SK-N-SH (cell line): ENCODE results near the gene POLR2C. TPM values are rescaled to one million over a fixed set of nuclear protein-coding genes. Genes with fewer than 3 reads are reported as not detected.

ENCODE experiments used
- CTCF ChIA-PET: fragments of 300-600, 350-600 bp; formaldehyde crosslinking; extraction: SDS; loops from one replicate; lab custom pipeline; 2021; lab: Yijun Ruan, JAX
- POLR2A ChIA-PET: fragments of 350-600 bp; sonication (Branson Sonifier 250); formaldehyde crosslinking; extraction: SDS; loops from one replicate; lab custom pipeline; 2020; ENCODE audit warnings: antibody characterized with exemption, inconsistent platforms; lab: Yijun Ruan, JAX
- DNase-seq: peaks from one replicate; pipeline ENCODE4 v3.0.0; 2012
- H2AFZ ChIP-seq: fragments of 200-600 bp; sonication (generic); 2 replicates; pipeline ENCODE4 v1.8.1; 2016; ENCODE audit warnings: antibody characterized with exemption, mild to moderate bottlenecking, low read depth
- H3F3A ChIP-seq: fragments of 200-600 bp; sonication (generic); replicated peaks from 2 replicates; pipeline ENCODE3; 2016; ENCODE audit warnings: antibody characterized with exemption, mild to moderate bottlenecking; ENCODE audit not compliant: insufficient read depth
- H3K27ac ChIP-seq, 2 experiments: fragments of 200-500 bp in 1 of 2; fragments of 200-600 bp in 1 of 2; sonication (Bioruptor generic) in 1 of 2; sonication (generic), shearing (Covaris generic) in 1 of 2; 2 replicates each; pipeline versions ENCODE4 v1.5.1 to v1.6.1; 2014 to 2016; ENCODE audit warnings: low read depth in 2 of 2, inconsistent platforms in 1 of 2, low read length in 1 of 2, mild to moderate bottlenecking in 1 of 2, mixed read lengths in 1 of 2
- H3K27me3 ChIP-seq: fragments of 200-600 bp; sonication (generic), shearing (Covaris generic); 2 replicates; pipeline ENCODE4 v1.6.1; 2016; ENCODE audit warnings: mixed run types; ENCODE audit not compliant: insufficient read depth
- H3K36me3 ChIP-seq, 2 experiments: fragments of 200-500 bp in 1 of 2; fragments of 200-600 bp in 1 of 2; sonication (Bioruptor generic) in 1 of 2; sonication (generic) in 1 of 2; replicated peaks in 1 of 2; 2 replicates each; pipeline versions ENCODE3 to v1.5.1; 2014 to 2016; ENCODE audit warnings: low read length in 1 of 2, mild to moderate bottlenecking in 1 of 2; ENCODE audit not compliant: insufficient read depth in 2 of 2, control insufficient read depth in 1 of 2
- H3K4me1 ChIP-seq, 2 experiments: fragments of 200-500 bp in 1 of 2; fragments of 200-600 bp in 1 of 2; sonication (Bioruptor generic) in 1 of 2; sonication (generic), shearing (Covaris generic) in 1 of 2; 2 replicates each; pipeline versions ENCODE4 v1.5.1 to v1.6.1; 2014 to 2016; ENCODE audit warnings: low read depth in 1 of 2, low read length in 1 of 2, mixed run types in 1 of 2; ENCODE audit not compliant: insufficient read depth in 2 of 2, control insufficient read depth in 1 of 2
- H3K4me2 ChIP-seq: fragments of 200-600 bp; sonication (generic), shearing (Covaris generic); 2 replicates; pipeline ENCODE4 v1.6.1; 2017; ENCODE audit warnings: mixed run types
- H3K4me3 ChIP-seq, 2 experiments: fragments of 200-500 bp in 1 of 2; fragments of 200-600 bp in 1 of 2; sonication (Bioruptor generic) in 1 of 2; sonication (generic), shearing (Covaris generic) in 1 of 2; 2 replicates each; pipeline versions ENCODE4 v1.5.1 to v1.8.1; 2014 to 2016; ENCODE audit warnings: low read depth in 2 of 2, inconsistent platforms in 1 of 2, low read length in 1 of 2, mild to moderate bottlenecking in 1 of 2, mixed read lengths in 1 of 2, moderate library complexity in 1 of 2
- H3K79me2 ChIP-seq: fragments of 200-600 bp; sonication (generic); 2 replicates; pipeline ENCODE4 v1.8.1; 2017; ENCODE audit warnings: mild to moderate bottlenecking; ENCODE audit not compliant: insufficient read depth
- H3K9ac ChIP-seq: fragments of 200-600 bp; sonication (generic); 2 replicates; pipeline ENCODE4 v1.6.1; 2017; ENCODE audit warnings: mixed run types
- H3K9me2 ChIP-seq: fragments of 200-600 bp; sonication (generic); 2 replicates; pipeline ENCODE4 v1.6.1; 2017; ENCODE audit warnings: mixed run types
- H3K9me3 ChIP-seq: fragments of 200-600 bp; sonication (generic); 2 replicates; pipeline ENCODE4 v1.6.1; 2017; ENCODE audit warnings: mixed run types, mild to moderate bottlenecking, moderate library complexity
- H4K20me1 ChIP-seq: fragments of 200-600 bp; sonication (generic); 2 replicates; pipeline ENCODE4 v1.6.1; 2017; ENCODE audit warnings: mild to moderate bottlenecking, mixed run types; ENCODE audit not compliant: insufficient read depth
- CTCF ChIP-seq: fragments of 200-600 bp; sonication (generic); IDR thresholded peaks from 2 replicates; pipeline ENCODE4 v1.6.1; 2017; ENCODE audit warnings: antibody characterized with exemption, mild to moderate bottlenecking, moderate library complexity
- ELF1 ChIP-seq: IDR thresholded peaks from 2 replicates; pipeline ENCODE4 v1.4.0; 2012
- EZH2phosphoT487 ChIP-seq: fragments of 200-600 bp; sonication (generic); IDR thresholded peaks from 2 replicates; pipeline ENCODE4 v1.6.1; 2017; ENCODE audit warnings: low read depth, mixed run types, mild to moderate bottlenecking, antibody characterized with exemption, moderate library complexity, borderline replicate concordance
- FOXJ3 ChIP-seq: sonication (generic); formaldehyde crosslinking; IDR thresholded peaks from 2 replicates; pipeline ENCODE4 v1.5.1; 2020; ENCODE audit warnings: mild to moderate bottlenecking, missing genetic modification reagents
- JUND ChIP-seq: IDR thresholded peaks from 2 replicates; pipeline ENCODE4 v1.4.0; 2012
- MXI1 ChIP-seq: IDR thresholded peaks from 2 replicates; pipeline ENCODE4 v1.6.1; 2012; ENCODE audit warnings: mild to moderate bottlenecking, low read depth, low read length, improper control_type of control experiment
- RCOR1 ChIP-seq: fragments of 150-350 bp; IDR thresholded peaks from 2 replicates; pipeline ENCODE4 v1.6.1; 2017; ENCODE audit warnings: antibody characterized with exemption, low read length
- RXRA ChIP-seq: IDR thresholded peaks from 2 replicates; pipeline ENCODE4 v1.4.0; 2012; ENCODE audit warnings: low read depth, mild to moderate bottlenecking, borderline replicate concordance
- WGBS: methylation state at CpG from one replicate; pipeline ENCODE4 v1.1.6; 2017; ENCODE audit warnings: low lambda C conversion rate; 5-methylcytosine and 5-hydroxymethylcytosine counted together
- polyA plus RNA-seq, 3 experiments: library from polyadenylated mRNA; depleted of rRNA; stranded (reverse); fragments of >200 nt; gene quantifications; 2 replicates each; pipeline ENCODE4 v1.2.3, GENCODE V29; 2012
- TF ChIP-seq, protein P1 (sequence below): IDR thresholded peaks from 2 replicates; pipeline ENCODE4; 2012
- TF ChIP-seq, protein P2 (sequence below): fragments of 150-350 bp; IDR thresholded peaks from 2 replicates; pipeline ENCODE4 v1.6.1; 2016; ENCODE audit warnings: mild to moderate bottlenecking, low read depth, low read length

Gene POLR2C
- polyA plus RNA-seq, 1 of the 3 experiments (the other 2 are of a cell fraction) = 160 TPM

DNA sequence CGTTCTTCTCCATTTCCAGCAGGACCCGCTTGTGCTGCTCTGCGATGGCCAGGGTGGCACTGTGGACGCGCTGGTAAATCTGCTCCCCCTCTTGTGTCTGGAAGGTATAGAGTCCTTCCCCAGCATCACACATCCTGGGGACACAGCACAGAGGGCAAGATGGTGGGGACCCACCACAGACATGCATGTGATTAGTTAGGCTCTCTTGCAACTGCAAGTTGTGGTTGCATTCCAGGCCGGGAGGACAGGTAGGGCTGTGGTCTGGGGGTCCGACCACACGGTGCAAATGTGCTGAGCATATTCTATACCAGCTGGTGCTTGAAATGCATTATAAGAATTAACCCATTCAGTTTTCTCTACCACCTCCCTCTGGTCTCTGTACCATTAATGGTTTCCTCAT is 11.4 kb downstream of the POLR2C start:
- CTCF ChIA-PET = interaction anchor here (0.9 to 21.0 kb wide), 8 partner anchors 10 to 55 kb away, joined by 3 to 354 read pairs (median 6); partner anchors contain the start of genes CIAPIN1, COQ9 and POLR2C
- peak overlapping the region in 1 of 2 experiments; percentile 95; a peak in 2 of 4 replicates for H3K27ac ChIP-seq
- TF ChIP-seq CTCF = no peak
- no peak for TF ChIP-seq FOXJ3 (CRISPR knock-in tag)
- TF ChIP-seq MXI1 = no peak
- TF ChIP-seq, protein P1, sequence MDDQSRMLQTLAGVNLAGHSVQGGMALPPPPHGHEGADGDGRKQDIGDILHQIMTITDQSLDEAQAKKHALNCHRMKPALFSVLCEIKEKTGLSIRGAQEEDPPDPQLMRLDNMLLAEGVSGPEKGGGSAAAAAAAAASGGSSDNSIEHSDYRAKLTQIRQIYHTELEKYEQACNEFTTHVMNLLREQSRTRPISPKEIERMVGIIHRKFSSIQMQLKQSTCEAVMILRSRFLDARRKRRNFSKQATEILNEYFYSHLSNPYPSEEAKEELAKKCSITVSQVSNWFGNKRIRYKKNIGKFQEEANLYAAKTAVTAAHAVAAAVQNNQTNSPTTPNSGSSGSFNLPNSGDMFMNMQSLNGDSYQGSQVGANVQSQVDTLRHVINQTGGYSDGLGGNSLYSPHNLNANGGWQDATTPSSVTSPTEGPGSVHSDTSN = no peak
- TF ChIP-seq ELF1 = no peak
- no peak for TF ChIP-seq RXRA
- TF ChIP-seq EZH2phosphoT487 = no peak
- TF ChIP-seq, protein P2, sequence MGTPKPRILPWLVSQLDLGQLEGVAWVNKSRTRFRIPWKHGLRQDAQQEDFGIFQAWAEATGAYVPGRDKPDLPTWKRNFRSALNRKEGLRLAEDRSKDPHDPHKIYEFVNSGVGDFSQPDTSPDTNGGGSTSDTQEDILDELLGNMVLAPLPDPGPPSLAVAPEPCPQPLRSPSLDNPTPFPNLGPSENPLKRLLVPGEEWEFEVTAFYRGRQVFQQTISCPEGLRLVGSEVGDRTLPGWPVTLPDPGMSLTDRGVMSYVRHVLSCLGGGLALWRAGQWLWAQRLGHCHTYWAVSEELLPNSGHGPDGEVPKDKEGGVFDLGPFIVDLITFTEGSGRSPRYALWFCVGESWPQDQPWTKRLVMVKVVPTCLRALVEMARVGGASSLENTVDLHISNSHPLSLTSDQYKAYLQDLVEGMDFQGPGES = no peak
- TF ChIP-seq JUND = no peak
- no peak for TF ChIP-seq RCOR1
- TF ChIP-seq, all 33 proteins: peak for 0
- Histone ChIP-seq H2AFZ (no peak overlapping the region), H3K4me2 (no peak overlapping the region), H3K79me2 (peaks cover 7% of the 10 kb centered on the region; the same call in 1 of the 2 replicates), H3K27me3 (no peaks in the 10 kb centered on the region), H3K4me1 (peaks cover 1 to 92% of the 10 kb centered on the region in 2 experiments; a peak in 3 of 4 replicates), H3K9ac (no peak overlapping the region), H3K36me3 (peaks cover 23 to 56% of the 10 kb centered on the region in 2 experiments), H4K20me1 (0 out of 2 replicates have a peak, but pooled peaks cover 9% of the 10 kb centered on the region), H3F3A (peaks cover 4% of the 10 kb centered on the region), H3K9me2 (no peaks in the 10 kb centered on the region), H3K9me3 (no peaks in the 10 kb centered on the region), H3K4me3 (no peak overlapping the region)
- no peak for DNase-seq
- 85% methylated on average over 5 of the region's 8 CpGs for WGBS
- POLR2A ChIA-PET = interaction anchor here (1.4 to 5.1 kb wide), 6 partner anchors 10 to 46 kb away, joined by 4 to 52 read pairs (median 10); partner anchors contain the start of genes CIAPIN1, COQ9, DOK4 and POLR2C
